Activated CD8-positive, alpha-beta memory T cell treated with anti-CD3 and anti-CD28 coated beads, Interleukin-2, amount 10 ng/mL, durations not matched to agents 7 days and 5 days (primary cell): ENCODE data around the gene ATXN1. TPM values are rescaled to one million over a fixed set of nuclear protein-coding genes. Genes with fewer than 3 reads are reported as not detected.
A peak's percentile ranks its signal among the peaks of the same experiment; 100 is the strongest.
"Not testable (repeated sequence)": the region's sequence is repeated elsewhere in the genome, so short reads cannot be mapped to it uniquely, and the experiment has no call there.

Source experiments
- ATAC-seq: fragments of 150-1000 bp; cut with Tn5 transposase; one replicate; pipeline ENCODE4 v1.10.0; 2021; ENCODE audit warnings: moderate library complexity
- CTCF ChIA-PET: fragments of 350-600 bp; sonication (Branson Sonifier 250); formaldehyde crosslinking; loops from one replicate; lab custom pipeline; 2021; ENCODE audit warnings: antibody characterized with exemption; lab: Charles Lee
- DNase-seq: peaks from one replicate; pipeline ENCODE4 v3.0.0-alpha.2; 2020
- H3K27ac Mint-ChIP-seq: one replicate; pipeline ENCODE4 v1.8.0; 2021; ENCODE audit warnings: mild to moderate bottlenecking, mixed read lengths
- H3K27me3 Mint-ChIP-seq: one replicate; pipeline ENCODE4 v1.8.0; 2021; ENCODE audit warnings: mixed read lengths
- H3K36me3 Mint-ChIP-seq: one replicate; pipeline ENCODE4 v1.8.0; 2021; ENCODE audit warnings: mild to moderate bottlenecking, mixed read lengths
- H3K4me1 Mint-ChIP-seq: one replicate; pipeline ENCODE4 v1.8.0; 2021; ENCODE audit warnings: mixed read lengths
- H3K4me3 Mint-ChIP-seq: one replicate; pipeline ENCODE4 v1.8.0; 2021; ENCODE audit warnings: mild to moderate bottlenecking, moderate library complexity, mixed read lengths
- H3K9me3 Mint-ChIP-seq: one replicate; pipeline ENCODE4 v1.8.0; 2022; ENCODE audit warnings: low read depth, mixed read lengths
- total RNA-seq, 2 experiments: library from RNA; stranded (reverse); gene quantifications; one replicate each; pipeline ENCODE4 v1.2.3, GENCODE V29; 2021

The ATXN1 gene
- total RNA-seq, 2 experiments from 2014 or later = 84.6 to 117 TPM

DNA sequence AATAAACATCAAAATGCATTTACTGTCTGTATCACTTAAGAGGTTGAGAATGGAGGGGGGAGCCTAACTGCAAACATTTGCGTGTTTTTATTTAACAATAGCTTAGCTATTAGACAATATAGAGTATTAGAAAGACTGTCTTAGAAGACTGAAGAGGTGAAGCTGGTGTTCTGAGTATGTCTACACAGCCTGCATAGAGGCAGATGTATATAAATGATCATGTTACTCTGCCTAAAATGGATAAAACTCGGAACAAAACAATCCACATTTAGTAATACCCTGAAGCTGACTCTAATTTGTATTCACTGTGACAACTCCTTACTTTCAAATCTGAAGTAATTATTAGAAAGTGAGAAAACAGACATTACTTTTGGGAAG lies 340.9 kb downstream of the ATXN1 start:
- H3K4me3 Mint-ChIP-seq = peak overlapping the region; percentile 52
- DNase-seq (no peak), ATAC-seq (no peak)
- CTCF ChIA-PET = interaction anchor here (1.0 to 3.0 kb wide), 14 partner anchors 10 to 341 kb away, joined by 3 to 21 read pairs (median 5); partner anchors contain the start of gene ATXN1
- no peaks in the 10 kb centered on the region for H3K9me3 Mint-ChIP-seq
- peaks cover 56% of the 10 kb centered on the region for H3K4me1 Mint-ChIP-seq
- H3K27ac Mint-ChIP-seq = peak overlapping the region; percentile 98
- H3K36me3 Mint-ChIP-seq = peaks cover 2% of the 10 kb centered on the region
- no peaks in the 10 kb centered on the region for H3K27me3 Mint-ChIP-seq

DNA sequence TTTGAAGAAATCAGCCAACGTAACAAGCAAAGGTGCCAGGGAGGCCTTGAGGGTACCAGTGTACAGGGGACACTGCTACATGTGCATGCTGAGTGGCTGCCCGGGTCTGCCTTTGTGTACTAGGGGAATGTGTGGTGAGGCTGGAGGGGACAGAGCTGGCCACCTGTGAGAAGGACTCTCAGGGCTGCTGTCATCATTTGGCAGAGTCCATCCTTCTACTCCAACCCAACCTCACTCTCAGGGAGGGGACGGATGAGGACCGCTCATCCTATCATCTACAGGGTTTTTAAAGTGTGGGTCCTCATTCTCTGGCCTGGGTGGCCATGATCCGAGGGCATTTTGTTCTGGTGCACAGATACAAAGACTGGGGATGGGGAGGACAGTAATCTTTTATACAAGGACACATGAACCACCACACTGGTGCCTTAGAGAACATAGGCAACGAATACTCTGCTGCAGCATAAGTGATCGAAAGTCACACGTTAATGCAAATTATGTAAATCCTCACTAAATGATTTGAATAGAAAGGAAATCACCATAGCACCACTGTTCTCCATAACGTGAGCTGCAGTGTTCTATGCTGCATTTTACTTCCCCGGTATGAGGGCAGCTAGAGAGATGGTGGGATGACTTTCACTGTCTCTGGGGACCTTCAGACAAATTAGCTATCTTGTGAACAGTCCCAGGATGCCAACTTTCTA lies 341.5 kb downstream of the ATXN1 start:
- H3K27ac Mint-ChIP-seq = peak overlapping the region; percentile 98
- ATAC-seq (no peak), DNase-seq (no peak)
- H3K9me3 Mint-ChIP-seq = no peaks in the 10 kb centered on the region
- peaks cover 58% of the 10 kb centered on the region for H3K4me1 Mint-ChIP-seq
- peaks cover 2% of the 10 kb centered on the region for H3K36me3 Mint-ChIP-seq
- H3K27me3 Mint-ChIP-seq = no peaks in the 10 kb centered on the region
- CTCF ChIA-PET = interaction anchor here (1.0 to 3.0 kb wide), 10 partner anchors 10 to 342 kb away, joined by 3 to 21 read pairs (median 6); partner anchors contain the start of gene ATXN1
- peak overlapping the region; percentile 52 for H3K4me3 Mint-ChIP-seq

DNA sequence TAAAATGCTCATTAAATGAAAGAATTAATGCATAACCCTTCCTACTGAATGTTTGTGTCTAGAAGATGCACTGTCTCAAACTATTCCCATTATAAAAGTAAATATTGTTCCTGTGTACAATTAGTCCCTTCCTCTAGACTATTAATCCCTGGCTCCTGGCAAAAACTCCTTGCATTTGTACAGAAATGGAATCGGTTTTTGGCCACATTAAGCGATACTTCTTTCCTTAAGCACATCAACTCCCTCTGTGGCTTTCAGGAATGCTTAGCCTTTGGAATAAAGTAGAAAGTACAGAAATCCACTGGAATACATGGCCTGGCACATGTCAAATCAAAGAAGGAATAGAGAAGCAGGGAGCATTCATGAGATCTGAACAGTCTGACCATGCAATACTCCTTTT lies 343.1 kb downstream of the ATXN1 start:
- Mint-ChIP-seq H3K9me3 (no peaks in the 10 kb centered on the region), H3K27ac (peak overlapping the region; percentile 18), H3K36me3 (peaks cover 5% of the 10 kb centered on the region), H3K4me3 (no peak overlapping the region), H3K27me3 (no peaks in the 10 kb centered on the region), H3K4me1 (peaks cover 70% of the 10 kb centered on the region)
- CTCF ChIA-PET = interaction anchor here (2.8 kb wide), 1 partner anchor 15 kb away, joined by 7 read pairs; no protein-coding TSS in a partner anchor
- DNase-seq (no peak), ATAC-seq (no peak)

- no peaks in the 10 kb centered on the region for H3K27me3 Mint-ChIP-seq
- peaks cover 56% of the 10 kb centered on the region for H3K4me1 Mint-ChIP-seq
- DNase-seq (no peak), ATAC-seq (no peak)
- peaks cover 5% of the 10 kb centered on the region for H3K36me3 Mint-ChIP-seq
- no peaks in the 10 kb centered on the region for H3K9me3 Mint-ChIP-seq
- H3K4me3 Mint-ChIP-seq = no peak overlapping the region
- H3K27ac Mint-ChIP-seq = no peak overlapping the region
- CTCF ChIA-PET = interaction anchor here (1.2 to 2.8 kb wide), 2 partner anchors 12 to 16 kb away, joined by 3 to 7 read pairs; no protein-coding TSS in a partner anchor
These were observed 345.6 kb downstream of the ATXN1 start for GRCh38 chr6:16415677-16416076.

GRCh38 chr6:16414205-16414604 lies 347.1 kb downstream of the ATXN1 start:
- H3K4me3 Mint-ChIP-seq = peak overlapping the region; percentile 78
- no peaks in the 10 kb centered on the region for H3K9me3 Mint-ChIP-seq
- ATAC-seq (peak; percentile 21), DNase-seq (no peak)
- CTCF ChIA-PET = interaction anchor here (0.8 to 1.8 kb wide), 9 partner anchors 11 to 356 kb away, joined by 3 to 8 read pairs (median 4); no protein-coding TSS in a partner anchor
- peaks cover 50% of the 10 kb centered on the region for H3K4me1 Mint-ChIP-seq
- peaks cover 7% of the 10 kb centered on the region for H3K36me3 Mint-ChIP-seq
- peak overlapping the region; percentile 89 for H3K27ac Mint-ChIP-seq
- H3K27me3 Mint-ChIP-seq = no peaks in the 10 kb centered on the region

DNA sequence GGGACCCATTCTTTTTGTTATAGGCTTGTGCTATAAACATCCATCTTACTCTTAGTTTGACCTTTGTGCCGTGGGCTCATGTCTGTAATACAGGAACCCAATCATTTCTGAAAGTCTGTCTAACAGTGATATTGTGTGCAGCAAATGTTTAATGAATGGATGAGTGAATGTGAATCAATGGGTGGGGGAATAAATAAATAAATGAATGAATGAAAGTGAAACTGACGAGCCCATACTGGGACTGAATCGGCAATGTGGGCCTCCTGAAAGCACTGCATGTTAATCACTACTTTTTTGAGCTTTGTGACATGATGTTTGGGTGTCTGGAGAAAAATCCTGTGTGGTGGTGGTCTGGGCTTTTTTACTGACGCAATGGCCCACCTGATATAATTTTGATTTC lies 347.9 kb downstream of the ATXN1 start:
- peaks cover 48% of the 10 kb centered on the region for H3K4me1 Mint-ChIP-seq

GRCh38 chr6:16412982-16413381 lies 348.3 kb downstream of the ATXN1 start:
- no peak for DNase-seq
- ATAC-seq = peak; percentile 38
- Mint-ChIP-seq H3K4me1 (peaks cover 48% of the 10 kb centered on the region), H3K36me3 (peaks cover 10% of the 10 kb centered on the region), H3K27me3 (no peaks in the 10 kb centered on the region), H3K9me3 (no peaks in the 10 kb centered on the region), H3K27ac (peak overlapping the region; percentile 89), H3K4me3 (peak overlapping the region; percentile 78)
- CTCF ChIA-PET = interaction anchor here (0.8 to 1.8 kb wide), 6 partner anchors 24 to 350 kb away, joined by 3 to 8 read pairs (median 4); no protein-coding TSS in a partner anchor

More for the DNA sequence above, 347.9 kb downstream of the ATXN1 start:
- Mint-ChIP-seq H3K4me3 (peak overlapping the region; percentile 78), H3K27ac (peak overlapping the region; percentile 89), H3K36me3 (peaks cover 9% of the 10 kb centered on the region), H3K9me3 (no peaks in the 10 kb centered on the region), H3K27me3 (no peaks in the 10 kb centered on the region)
- DNase-seq (peak; percentile 55), ATAC-seq (peak; percentile 75)
- CTCF ChIA-PET = interaction anchor here (0.6 to 1.8 kb wide), 11 partner anchors 10 to 357 kb away, joined by 3 to 8 read pairs (median 4); no protein-coding TSS in a partner anchor

- Mint-ChIP-seq H3K36me3 (peaks cover 14% of the 10 kb centered on the region), H3K4me1 (peaks cover 48% of the 10 kb centered on the region), H3K27ac (peak overlapping the region; percentile 48), H3K9me3 (no peaks in the 10 kb centered on the region), H3K27me3 (no peaks in the 10 kb centered on the region), H3K4me3 (no peak overlapping the region)
- no peak for ATAC-seq
- DNase-seq = no peak
- CTCF ChIA-PET = interaction anchor here (1.5 to 1.8 kb wide), 2 partner anchors 80 to 90 kb away, joined by 3 to 6 read pairs; no protein-coding TSS in a partner anchor
These were observed 349.1 kb downstream of the ATXN1 start for GRCh38 chr6:16412171-16412570.

GRCh38 chr6:16409531-16410441 lies 351.5 kb downstream of the ATXN1 start:
- H3K27ac Mint-ChIP-seq = peak overlapping the region; percentile 56
- DNase-seq (peak; percentile 75), ATAC-seq (peak; percentile 54)
- H3K4me1 Mint-ChIP-seq = peaks cover 47% of the 10 kb centered on the region
- no peaks in the 10 kb centered on the region for H3K27me3 Mint-ChIP-seq
- H3K9me3 Mint-ChIP-seq = no peaks in the 10 kb centered on the region
- peaks cover 16% of the 10 kb centered on the region for H3K36me3 Mint-ChIP-seq
- CTCF ChIA-PET = interaction anchor here (0.7 to 2.7 kb wide), 18 partner anchors 9 to 870 kb away, joined by 3 to 21 read pairs (median 4); no protein-coding TSS in a partner anchor
- H3K4me3 Mint-ChIP-seq = no peak overlapping the region

GRCh38 chr6:16408766-16409165 lies 352.5 kb downstream of the ATXN1 start:
- no peak overlapping the region for H3K27ac Mint-ChIP-seq
- no peak overlapping the region for H3K4me3 Mint-ChIP-seq
- peaks cover 14% of the 10 kb centered on the region for H3K36me3 Mint-ChIP-seq
- no peaks in the 10 kb centered on the region for H3K27me3 Mint-ChIP-seq
- no peak for ATAC-seq
- H3K9me3 Mint-ChIP-seq = no peaks in the 10 kb centered on the region
- peaks cover 46% of the 10 kb centered on the region for H3K4me1 Mint-ChIP-seq
- CTCF ChIA-PET = interaction anchor here (0.7 to 2.7 kb wide), 8 partner anchors 8 to 366 kb away, joined by 3 to 21 read pairs (median 4); no protein-coding TSS in a partner anchor
- DNase-seq = no peak

DNA sequence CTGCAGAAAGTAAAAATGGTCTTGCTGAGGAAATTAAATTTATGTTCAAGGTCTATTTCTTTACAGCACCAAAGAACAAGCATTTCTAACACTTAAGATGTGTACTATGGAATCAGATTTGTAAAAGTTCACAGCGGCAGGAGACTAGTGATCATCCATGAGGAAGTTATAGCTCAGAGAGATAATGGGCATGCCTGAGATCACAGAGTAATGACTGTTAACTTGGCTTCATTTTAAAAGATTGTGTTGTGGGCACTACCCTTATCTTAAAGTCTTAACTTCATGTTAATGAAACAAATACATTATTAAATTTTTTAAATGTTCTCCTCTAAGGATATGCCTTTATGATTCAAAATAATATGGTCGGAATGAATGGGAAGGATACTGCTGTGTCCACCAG lies 354.3 kb downstream of the ATXN1 start:
- Mint-ChIP-seq H3K27me3 (no peaks in the 10 kb centered on the region), H3K36me3 (peaks cover 18% of the 10 kb centered on the region), H3K4me3 (no peak overlapping the region), H3K9me3 (no peaks in the 10 kb centered on the region), H3K27ac (no peak overlapping the region), H3K4me1 (peaks cover 35% of the 10 kb centered on the region)
- no peak for ATAC-seq
- CTCF ChIA-PET = interaction anchor here (0.7 to 1.2 kb wide), 4 partner anchors 11 to 355 kb away, joined by 4 to 7 read pairs (median 4); partner anchors contain the start of gene ATXN1
- no peak for DNase-seq

DNA sequence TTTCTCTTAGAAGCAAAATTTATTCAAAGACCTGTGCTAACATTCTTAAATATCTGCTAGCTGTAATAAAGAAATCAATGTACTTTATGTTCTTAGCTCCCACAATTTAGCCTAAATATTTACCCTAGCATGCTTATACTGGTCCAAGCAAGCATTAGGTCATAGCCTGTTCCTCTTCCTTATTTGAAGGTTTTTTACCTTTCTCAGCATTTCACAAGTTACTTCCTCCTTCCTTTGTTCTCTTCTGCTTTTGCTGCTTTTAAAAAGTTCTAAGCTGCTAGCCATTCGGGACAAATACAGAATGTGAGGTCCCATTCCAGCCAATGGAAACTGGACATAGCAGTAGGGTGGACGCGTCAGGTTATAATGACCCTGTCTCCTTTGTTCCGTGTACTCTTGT lies 354.7 kb downstream of the ATXN1 start:
- not testable (repeated sequence) for H3K9me3 Mint-ChIP-seq, H3K4me3 Mint-ChIP-seq, H3K27me3 Mint-ChIP-seq, H3K27ac Mint-ChIP-seq, DNase-seq, ATAC-seq
- CTCF ChIA-PET = interaction anchor here (1.2 to 1.5 kb wide), 2 partner anchors 10 to 357 kb away, joined by 5 to 7 read pairs; no protein-coding TSS in a partner anchor
- H3K36me3 Mint-ChIP-seq = peaks cover 22% of the 10 kb centered on the region
- peaks cover 35% of the 10 kb centered on the region for H3K4me1 Mint-ChIP-seq
